Measurements from ENCODE around the gene GPR160.

Gene GPR160

DNA sequence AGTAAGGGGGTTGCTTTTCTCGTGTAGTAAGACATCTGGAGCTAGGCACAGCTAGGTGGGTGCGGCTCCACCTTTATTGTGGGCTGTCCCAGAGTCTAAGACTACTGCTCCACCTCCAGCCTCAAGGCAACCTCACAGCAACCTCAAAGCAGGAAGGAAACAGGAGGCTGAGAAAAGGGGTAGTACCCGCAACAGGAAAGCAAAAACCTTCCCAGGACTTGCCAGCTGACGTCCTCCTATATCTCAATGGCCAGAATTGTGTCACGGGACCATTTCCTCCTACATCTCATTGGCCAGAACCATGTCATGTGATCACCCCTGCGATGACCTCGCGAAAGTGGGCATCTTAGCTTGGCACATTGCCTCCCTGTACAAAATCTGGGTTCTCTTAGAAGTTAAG, 4.3 kb upstream of the GPR160 start:
- no peak for DNase-seq

DNA sequence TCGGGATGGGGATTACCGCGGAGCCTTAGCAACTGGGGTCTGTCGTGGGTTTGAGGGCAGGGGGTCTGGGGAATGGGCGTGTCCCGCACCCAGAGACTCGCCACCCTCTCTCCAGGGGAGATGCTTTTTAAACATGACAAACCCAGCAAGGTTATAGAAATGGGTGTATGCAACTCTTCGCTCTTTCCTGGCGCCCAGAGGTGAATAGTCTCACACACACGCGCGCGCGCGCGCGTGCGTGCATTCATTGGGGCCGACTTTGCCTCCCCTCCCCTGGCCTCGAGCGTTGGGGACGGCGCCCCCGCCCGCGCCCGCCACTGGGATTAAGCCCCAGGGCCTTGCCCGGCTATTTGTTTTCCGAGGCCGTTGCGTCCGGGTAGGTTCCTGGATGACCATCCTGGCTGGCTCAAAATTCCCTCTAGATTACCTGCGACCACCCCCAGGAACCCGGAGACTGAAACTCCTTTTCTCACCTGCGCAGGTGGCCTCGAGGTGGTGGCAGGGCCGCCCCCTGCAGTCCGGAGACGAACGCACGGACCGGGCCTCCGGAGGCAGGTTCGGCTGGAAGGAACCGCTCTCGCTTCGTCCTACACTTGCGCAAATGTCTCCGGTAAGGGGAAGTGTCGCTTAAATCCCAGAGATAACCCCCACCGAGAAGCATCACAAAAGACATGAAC, 777 bp downstream of the GPR160 start:
- DNase-seq: peak; percentile 63 to 87

DNA sequence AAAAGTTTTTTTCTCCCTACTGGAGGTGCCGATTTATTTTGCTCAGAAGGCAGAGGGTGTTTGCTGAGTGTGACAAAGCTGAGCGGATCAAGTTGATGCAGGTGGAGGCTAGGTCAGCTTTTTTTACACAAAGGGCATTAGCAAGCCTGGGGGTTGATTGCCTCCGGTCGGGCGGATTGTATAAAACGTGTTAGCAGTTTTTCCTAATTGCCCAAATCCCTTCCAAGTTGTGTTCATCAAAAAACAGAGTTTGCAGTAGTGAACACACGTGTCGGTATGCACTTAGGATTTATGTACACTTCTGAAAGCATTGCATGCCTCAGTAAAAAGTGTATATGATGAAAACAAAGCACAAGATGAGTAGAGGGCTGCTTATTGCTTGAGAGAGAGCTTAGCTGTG, 2.6 kb downstream of the GPR160 start:
- DNase-seq: no peak

DNA sequence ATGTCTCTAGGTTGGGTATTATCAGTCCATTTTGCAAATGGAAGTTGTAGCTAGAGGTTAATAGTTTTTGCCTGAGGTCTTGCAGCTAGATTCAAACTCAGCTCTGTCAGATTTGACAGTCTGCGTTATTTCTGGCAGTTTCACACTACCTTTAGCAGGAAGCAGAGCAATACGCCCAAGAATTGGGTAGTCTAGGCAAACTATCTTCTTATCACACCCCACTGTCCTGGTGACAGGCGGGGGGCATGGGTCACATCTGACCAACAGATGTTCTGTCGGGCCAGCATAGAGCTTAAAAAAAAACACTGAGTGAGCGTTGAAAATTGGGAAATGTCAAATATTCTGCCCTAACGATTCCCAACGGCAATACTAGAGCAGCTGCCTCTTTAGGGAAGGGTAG, 5.7 kb downstream of the GPR160 start:
- no peak for DNase-seq

DNA sequence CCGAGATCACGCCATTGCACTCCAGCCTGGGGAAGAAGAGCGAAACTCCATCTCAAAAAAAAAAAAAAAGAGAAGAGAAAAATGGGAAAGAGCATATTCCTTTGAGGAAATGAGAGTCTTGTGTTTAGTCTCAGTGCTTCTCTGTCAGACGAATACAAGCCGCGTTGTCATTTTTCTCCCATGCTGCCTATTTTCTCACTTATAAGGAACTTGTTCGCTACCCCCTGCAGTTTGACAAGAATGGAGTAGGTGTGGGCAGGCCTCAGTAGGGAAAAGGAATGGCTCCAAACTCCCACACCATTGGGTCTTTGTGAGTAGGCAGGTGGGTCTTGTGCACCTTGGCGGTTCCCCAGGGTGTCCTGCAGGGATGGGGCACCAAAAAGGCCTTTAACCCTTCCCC, 6.5 kb downstream of the GPR160 start:
- no peak for DNase-seq

DNA sequence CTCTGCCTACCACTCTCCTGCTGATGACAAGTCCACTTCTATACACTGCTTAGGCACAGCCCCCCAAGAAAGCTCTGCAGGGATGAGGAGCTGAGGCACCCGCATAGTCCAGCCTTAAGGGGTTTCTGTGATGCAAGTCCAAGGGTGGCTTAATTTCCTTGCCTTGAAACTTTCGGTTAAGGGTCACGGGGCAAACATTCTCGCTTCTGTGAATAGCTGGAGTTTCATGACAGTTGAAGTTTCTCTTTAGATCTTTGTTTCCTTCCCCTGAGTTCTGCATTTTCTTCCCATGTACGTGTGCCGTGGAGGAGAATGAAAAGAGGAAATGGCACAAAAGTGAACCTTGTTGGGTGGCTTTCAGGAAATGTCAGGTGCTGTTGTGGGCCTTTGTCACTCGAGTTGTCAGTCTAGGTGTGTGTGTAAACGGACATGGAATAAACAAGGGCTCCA, 7.0 kb downstream of the GPR160 start:
- DNase-seq: no peak

DNA sequence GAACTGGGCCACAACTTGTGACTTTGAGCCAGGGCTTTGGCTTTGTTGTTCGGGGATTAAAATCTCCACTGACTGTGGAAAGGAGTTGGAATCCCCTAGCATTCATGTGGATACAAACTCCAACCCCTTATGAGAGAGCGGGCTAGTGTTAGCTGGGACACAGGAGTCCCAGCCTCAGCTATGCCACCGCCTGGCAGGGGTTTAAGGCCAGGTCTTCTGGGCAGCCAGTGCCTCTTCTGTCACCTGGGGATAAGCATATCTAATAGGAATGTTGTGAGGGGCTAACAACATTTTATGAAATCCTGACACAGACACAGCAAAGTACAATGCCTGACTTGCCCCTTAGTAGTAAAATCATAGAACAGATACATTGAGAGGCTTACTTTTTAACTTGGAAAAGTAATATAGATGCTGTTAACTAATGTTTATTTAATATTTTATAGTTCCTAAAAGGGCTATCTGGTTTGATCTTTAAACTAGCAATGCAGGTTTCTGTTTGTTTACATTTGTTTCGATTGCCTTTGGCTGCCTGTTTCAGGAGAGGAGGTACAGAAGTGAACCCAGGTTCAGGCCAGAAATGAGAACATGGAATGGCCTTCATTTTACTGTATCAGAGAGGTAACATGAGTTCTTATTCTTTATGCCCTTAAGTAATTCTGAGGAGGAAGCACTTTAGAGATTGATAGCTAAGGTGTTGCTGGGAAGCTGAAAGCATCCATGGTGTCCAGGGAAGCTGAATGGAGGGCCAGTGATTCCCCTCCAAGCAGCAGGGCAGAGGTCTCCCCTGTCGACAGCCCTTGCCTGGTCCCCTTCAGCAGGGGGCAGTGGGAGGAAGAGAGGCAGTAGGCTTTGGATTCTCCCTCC, 8.7 kb downstream of the GPR160 start:
- DNase-seq: no peak

DNA sequence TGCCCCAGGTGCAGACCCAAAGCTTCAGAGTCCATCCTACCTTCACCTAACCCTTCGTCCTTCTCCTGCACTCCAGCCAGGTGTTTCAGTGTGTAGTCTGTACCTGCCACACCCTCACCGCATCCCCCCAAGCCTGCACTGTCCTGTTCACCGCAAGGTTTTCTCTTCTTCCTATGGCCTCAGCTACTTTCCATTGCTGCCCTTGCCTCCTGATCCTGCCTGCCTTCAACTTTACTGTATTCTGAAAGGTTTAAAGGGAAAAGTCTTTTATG, 9.3 kb downstream of the GPR160 start:
- no peak for DNase-seq

DNA sequence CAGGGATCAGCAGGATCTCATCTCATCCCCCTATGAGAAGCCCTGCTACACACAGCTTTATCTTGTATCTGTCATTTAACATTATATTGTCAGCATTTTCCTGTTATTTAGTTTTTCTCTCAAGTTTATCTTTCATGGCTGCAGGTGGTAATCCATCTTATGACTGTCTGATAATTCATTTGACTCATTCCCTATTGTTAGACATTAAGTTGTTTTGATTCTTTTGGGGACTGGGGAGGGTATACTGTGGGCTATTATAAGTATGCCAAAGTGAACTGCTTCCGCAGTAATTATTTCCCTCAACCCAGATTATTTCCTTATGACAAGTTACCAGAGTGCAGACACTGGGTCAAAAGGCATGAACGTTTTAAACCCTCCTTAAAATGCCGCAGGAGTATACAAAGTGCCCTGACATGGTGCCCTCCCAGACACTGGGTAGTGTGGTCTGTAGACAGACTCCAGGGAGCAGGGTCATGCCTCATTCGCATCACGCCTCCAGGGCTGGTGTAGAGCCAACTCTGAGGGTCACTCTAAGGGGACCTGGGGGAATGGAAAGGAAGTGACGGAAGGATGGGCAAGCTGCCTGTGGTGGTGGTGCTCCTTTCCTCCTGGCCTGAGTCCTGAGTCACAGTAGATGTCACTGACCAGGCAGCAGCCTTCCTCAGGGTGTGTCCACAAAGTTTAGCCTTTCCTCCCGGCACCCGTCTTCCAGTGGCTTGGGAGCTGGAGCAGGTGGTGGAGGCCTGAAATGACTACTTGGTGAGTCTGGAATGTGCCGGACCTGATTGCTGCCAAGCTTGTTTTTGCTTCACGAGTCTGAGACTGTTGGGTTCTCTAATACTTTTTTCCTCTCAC, 11.6 kb downstream of the GPR160 start:
- no peak for DNase-seq

DNA sequence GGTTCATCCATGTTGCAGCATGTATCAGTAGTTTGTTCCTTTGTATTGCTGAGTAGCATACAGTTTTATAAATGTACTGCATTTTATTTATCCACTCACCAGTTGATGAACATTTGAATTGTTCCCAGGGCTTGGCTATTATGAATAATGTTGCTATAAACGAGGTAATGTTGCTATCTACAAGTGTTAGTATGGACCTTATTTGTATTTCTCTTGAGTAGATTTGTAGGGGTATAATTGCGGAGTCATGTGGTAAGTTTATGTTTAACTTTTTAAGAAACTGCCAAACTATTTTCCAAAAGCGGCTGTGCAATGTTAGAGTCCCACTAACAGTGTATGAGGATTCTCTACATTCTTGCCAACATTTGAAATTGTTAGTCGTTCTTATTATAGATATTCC, 13.0 kb downstream of the GPR160 start:
- DNase-seq: no peak

DNA sequence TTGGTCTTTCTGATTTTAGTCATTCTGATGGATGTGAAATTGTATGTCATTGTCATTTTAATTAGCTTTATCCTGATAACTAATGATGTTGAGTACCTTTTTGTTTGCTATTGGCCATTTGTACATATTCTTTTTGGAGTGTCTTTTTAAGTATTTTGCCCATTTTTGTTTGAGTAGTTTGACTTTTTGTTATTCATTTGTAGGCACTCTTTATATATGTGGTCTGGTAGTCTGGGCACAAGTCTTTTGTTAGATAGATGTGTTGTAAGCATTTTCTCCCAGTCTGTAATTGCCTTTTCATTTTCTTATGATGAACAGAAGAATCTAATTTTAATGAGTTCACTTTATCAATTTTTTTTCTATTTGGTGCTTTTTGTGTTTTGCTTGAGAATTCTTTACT, 14.6 kb downstream of the GPR160 start:
- no peak for DNase-seq

DNA sequence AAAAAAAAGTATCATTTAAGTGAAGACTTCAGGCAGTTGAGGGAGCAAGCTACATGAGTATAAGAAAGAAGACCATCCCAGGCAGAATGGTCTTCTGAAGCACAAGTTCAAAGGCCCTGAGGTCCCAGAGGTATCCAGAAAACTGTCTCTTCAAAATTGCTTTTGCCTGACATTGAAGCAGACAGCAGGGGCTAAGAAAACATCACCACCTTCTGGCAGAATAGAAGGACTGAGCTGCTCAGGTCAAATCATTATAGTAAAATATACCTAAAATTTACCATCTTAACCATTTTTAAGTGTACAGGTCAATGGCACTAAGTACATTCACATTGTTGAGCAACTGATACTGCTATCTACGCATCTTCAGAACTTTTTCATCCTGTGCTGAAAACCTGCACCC, 16.4 kb downstream of the GPR160 start:
- no peak for DNase-seq

DNA sequence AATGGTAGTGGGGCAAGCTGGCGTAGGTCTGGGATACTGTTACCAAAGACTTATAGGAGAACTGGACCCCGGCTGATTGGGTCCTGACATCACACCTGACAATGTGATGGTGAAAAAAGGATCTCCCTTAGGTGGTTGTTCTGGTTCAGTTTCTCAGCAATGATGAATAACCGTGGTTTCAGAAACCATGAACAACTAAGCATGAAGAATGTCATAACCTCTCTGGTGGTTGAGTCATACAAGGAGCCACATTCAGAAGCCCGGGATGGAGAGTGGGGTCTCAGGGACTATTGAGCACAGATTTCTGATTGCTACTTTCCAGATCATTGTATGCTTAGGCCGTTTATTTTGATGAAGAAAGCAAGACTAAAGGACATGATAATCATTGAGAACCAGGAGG, 17.4 kb downstream of the GPR160 start:
- no peak for DNase-seq

DNA sequence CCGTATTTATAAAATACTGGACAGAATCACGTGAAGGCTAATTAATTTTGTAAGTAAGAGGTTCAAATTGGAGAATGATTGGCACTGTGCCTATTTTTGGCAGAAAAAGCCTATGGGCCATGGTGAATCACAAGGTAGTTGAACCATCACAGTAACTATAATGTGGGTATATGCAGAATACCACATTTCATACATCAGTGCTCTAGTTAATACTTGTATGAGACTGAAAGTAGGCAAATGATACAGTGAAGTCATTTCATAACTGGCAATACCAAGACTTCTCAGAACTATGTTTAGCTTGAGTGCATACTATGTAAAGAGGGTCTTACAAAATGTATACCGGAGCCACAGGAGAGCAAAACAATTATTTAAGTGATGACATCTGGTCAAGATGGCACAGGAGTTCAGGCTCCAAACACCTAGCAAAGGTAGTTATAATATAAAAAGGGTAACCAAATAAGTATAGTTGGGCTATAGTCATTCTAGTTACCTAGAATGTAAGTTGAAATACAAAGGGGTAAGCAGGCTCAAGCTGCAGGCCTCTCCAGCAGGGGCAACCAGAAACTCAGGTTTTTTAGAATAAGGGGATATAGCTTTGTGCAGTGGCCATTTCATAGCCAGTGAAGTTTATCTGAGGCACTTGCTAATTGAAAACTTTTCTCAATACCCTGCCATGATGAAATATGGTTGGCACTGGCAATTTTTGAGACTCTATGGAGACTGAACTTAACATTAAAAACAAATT, 19.1 kb downstream of the GPR160 start:
- DNase-seq: no peak

DNA sequence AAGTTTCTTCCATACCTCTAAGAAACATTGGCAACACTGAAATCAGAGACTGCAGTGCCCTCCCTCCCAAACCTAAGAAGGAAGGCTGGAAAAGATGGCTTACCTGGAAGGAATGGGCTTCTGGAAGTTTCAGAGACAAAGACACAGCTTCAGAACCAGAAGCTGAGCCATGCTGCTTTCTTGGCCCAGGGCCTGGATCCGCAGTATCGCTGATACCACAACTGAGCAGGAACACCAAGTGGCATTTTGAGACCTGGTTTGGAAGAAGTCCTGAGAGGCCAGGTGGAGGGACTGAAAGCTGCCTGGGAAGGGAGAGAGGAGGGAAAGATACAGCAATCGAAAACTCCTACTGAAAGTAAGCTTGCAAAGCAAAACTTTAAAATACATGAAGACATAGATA, 19.8 kb downstream of the GPR160 start:
- no peak for DNase-seq

DNA sequence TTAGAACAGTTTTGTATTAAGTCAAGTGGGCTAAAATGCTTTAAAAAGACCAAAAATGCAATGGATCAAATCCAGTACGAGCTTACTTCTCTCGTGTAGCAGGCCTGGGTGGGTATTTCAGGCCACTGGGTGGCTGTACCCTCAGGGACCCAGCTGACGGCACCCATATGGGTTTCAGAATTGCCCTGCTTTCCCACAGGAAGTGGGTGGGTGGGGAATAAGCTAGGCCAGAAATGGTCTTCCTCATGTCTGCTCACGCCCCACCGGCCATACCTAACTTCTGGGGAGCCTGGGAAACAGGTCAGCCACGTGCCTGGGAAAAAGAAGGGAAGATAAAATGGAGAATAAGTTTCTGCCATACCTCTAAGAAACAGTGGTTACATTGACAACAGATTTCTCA, 20.3 kb downstream of the GPR160 start:
- no peak for DNase-seq

DNA sequence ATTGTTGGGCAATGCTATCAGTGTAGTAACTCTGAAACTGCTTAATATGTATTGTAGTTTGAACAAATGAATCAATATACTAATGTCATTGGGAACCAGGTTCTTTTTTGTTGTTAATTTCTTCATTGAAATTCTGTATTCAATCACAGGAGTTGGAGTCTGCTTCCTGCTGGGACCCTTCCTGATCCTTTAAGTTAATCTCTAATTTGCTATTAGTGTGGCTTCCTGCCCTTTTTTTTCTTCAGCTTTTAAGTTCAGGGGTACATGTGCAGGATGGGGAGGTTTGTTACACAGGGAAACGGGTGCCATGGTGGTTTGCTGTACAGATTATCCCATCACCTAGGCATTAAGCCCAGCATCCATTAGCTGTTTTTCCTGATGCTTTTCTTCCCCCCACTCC, 21.7 kb downstream of the GPR160 start:
- DNase-seq: no peak

DNA sequence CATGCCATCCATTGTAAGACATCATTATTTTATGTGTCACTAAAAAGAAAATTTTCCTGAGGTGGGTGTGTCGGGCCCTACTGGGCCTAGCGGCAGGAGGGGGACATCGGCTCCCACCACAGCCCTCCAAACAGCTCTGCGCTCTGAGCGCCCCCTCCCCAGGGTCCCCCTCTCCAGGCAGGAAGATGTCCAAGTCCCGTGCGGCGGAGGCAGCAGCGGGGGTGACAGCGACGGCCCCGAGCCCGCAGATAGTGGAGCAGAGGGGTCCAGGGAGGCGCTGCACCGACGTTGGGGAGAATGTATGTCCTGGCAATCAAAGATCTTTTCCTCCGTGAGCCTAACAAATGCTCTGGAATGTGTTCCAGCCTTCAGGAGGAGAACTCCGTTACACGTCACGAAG, 24.3 kb downstream of the GPR160 start:
- DNase-seq: no peak

DNA sequence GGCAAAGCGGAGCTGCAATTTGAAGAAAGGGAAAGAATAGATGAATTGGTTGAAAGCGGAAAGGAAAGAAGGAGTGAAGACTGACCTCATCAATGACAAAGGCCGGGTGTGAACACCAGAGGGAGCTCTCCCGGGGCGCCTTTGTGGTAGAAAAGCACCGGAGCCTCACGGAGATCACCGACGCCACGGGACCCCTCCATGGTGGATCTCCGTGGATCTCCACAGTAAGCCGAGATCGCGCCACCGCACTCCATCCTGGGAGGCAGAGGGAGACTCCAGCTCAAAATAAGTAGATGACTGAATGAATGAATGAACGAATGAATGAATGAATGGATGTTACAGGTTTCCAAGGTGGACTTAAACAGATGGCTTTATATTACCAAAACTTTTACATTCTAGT, 25.0 kb downstream of the GPR160 start:
- DNase-seq: no peak

DNA sequence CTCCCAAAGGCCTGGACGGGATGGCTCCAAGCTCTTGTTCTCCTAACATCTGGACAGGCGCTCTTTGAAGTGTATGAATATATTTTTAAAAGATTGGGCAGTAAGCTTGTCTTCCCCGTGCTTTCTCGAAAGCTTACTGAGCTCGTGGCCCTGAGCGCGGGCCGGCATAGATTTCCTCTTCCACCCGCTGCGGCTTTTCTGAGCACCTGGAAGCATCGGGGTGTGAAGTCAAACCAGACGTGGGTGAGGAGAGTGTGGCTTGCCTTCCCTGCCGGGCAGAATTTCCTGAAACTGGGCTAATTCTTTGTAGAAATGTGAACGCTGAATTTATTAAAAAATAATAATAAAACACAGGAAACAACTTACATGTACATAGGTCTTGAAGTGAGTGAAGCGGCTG, 25.9 kb downstream of the GPR160 start:
- DNase-seq: no peak

DNA sequence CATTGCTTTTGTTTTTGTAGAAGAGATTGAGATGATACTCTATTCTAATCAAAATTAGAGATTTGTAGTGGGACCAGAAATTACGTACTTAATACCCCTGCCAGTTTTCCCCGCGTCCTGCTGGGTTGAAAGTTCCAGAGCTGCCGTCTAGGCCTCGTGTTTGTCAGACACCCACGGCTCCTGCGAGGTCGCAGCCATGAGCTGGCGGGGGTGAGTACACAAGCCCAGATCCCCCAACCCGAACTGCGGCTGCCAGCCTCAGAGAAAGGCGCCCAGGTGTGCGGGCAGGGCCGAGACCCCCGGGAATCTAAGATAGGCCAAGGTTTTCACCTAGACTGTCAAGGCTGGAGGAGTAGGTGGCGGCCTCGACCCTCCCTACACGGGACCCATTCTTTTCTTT, 26.3 kb downstream of the GPR160 start:
- DNase-seq: no peak

DNA sequence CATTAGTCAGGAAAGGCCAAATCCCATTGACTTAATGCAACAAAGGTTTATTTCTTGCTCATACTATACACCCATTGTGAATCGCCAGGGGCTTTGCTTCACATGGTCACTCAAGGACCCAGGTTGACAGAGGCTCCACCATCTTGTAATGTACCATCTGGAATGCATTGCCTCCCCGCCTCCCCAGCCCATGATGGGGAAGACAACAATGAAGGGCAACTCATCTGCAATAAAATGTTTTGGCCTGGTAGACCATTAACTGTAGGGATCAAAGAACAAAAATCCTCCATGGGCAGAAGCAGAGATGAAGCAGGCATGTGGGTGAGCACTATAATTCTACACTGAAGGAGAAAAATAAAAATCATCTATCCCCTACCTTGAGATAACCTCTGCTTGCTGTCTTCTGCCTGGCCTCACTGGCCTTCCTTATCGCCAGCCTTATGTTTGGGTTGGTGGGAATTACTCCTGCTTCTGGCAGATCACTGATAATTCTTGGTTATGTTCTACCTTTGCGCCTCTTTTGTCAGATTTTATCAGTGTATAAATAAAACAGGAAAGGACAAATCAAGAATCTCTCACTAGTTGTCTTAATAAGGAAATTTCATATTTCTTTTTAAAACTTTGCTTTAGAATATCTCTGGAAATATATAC, 37.8 kb downstream of the GPR160 start:
- DNase-seq: no peak
